ENCODE data around the gene NDFIP2. TPM values are rescaled to one million over a fixed set of nuclear protein-coding genes. Genes with fewer than 3 reads are reported as not detected.
"Not testable (repeated sequence)": the region's sequence is repeated elsewhere in the genome, so short reads cannot be mapped to it uniquely, and the experiment has no call there.

NDFIP2 gene
- total RNA-seq, 3 donors from 2014 or later (not counting 1 experiment from before 2014, with no cell fraction given): 2.6 to 9.6 (median 3.6) TPM

DNA sequence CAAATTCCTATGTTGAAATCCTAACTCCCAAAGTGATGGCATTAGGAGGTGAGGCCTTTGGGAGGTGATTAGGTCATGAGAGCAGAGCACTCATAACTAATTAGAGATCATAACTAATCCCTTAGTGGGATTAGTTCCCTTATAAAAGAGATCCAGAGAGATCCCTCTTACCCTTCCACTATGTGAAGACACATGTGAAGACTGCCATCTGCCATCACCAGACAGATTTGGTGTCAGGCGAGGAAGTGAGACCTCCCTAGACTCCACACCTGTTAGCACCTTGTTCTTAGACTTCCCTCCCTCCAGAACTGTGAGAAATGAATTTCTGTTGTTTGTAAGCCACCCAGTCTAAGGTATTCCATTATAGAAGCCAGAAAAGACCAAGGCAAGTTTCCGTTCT lies 112.2 kb downstream of the NDFIP2 start:
- no peaks in the 10 kb centered on the region for H3K27me3 ChIP-seq (ENCODE audit: control insufficient read depth, insufficient read depth, low read length)
- H3K4me3 Mint-ChIP-seq: no peak overlapping the region
- H3K27me3 Mint-ChIP-seq (ENCODE audit: low read depth in 2 of 2): no peaks in the 10 kb centered on the region
- no peaks in the 10 kb centered on the region for H3K9me3 ChIP-seq (ENCODE audit: control insufficient read depth, insufficient read depth, low read length)
- intact Hi-C loops (cut with micrococcal nuclease): no loop called here
- no peak overlapping the region for H3K27ac Mint-ChIP-seq
- no peaks in the 10 kb centered on the region for H3K4me1 ChIP-seq (ENCODE audit: control insufficient read depth, insufficient read depth, low read length)
- no peaks in the 10 kb centered on the region for H3K36me3 ChIP-seq (ENCODE audit: control insufficient read depth, insufficient read depth, low read length)
- ATAC-seq: no peak
- peaks cover 2 to 6% of the 10 kb centered on the region in 2 donors for H3K9me3 Mint-ChIP-seq
- DNase-seq: no peak
- WGBS (ENCODE audit: insufficient coverage): 60% methylated on average over 1 of the region's 2 CpGs
- no peaks in the 10 kb centered on the region for H3K4me1 Mint-ChIP-seq
- H3K4me3 ChIP-seq (ENCODE audit: low read length): no peak overlapping the region
- no peaks in the 10 kb centered on the region for H3K36me3 Mint-ChIP-seq
- TF ChIP-seq, protein P1, sequence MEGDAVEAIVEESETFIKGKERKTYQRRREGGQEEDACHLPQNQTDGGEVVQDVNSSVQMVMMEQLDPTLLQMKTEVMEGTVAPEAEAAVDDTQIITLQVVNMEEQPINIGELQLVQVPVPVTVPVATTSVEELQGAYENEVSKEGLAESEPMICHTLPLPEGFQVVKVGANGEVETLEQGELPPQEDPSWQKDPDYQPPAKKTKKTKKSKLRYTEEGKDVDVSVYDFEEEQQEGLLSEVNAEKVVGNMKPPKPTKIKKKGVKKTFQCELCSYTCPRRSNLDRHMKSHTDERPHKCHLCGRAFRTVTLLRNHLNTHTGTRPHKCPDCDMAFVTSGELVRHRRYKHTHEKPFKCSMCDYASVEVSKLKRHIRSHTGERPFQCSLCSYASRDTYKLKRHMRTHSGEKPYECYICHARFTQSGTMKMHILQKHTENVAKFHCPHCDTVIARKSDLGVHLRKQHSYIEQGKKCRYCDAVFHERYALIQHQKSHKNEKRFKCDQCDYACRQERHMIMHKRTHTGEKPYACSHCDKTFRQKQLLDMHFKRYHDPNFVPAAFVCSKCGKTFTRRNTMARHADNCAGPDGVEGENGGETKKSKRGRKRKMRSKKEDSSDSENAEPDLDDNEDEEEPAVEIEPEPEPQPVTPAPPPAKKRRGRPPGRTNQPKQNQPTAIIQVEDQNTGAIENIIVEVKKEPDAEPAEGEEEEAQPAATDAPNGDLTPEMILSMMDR (IDR thresholded peaks at IDR 0.05): no peak
- H3K27ac ChIP-seq (ENCODE audit: low read length): no peak overlapping the region

DNA sequence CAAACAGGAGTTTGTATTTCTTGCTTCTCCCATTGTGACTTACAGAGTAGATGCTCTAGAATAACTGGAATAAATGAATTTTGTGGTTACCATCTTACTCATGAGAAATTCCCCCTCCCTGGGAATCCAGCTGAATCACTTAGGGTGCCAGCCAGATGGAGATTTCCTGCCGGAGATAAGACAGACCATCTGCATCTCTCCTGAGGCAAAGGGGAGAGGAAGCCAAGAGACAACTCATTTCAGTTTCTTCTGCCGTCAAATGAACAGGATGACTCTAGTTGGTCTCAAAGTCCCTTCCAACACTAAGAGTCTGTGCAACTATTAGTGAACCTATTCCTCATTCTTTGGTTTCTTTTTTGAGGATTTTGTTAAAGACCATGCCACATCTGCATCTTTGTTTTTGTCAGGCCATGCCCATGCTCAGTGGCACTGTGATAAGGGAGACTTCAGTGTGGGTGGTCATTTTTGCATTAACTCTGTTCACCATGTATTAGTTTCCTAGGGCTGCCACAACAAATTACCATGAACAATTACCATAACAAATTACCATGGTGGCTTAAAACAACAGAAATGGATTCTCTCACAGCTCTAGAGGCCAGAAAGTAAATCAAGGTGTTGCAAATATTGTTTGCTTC lies 112.8 kb downstream of the NDFIP2 start:
- no peak overlapping the region for H3K27ac ChIP-seq (ENCODE audit: low read length)
- intact Hi-C loops (cut with micrococcal nuclease): no loop called here
- TF ChIP-seq, protein P1 (IDR thresholded peaks at IDR 0.05): no peak
- H3K4me1 ChIP-seq (ENCODE audit: control insufficient read depth, insufficient read depth, low read length): no peaks in the 10 kb centered on the region
- Mint-ChIP-seq H3K4me3 (no peak overlapping the region), H3K9me3 (peaks cover under 1 to 6% of the 10 kb centered on the region in 2 donors), H3K4me1 (no peaks in the 10 kb centered on the region), H3K27me3 (ENCODE audit: low read depth in 2 of 2) (no peaks in the 10 kb centered on the region), H3K36me3 (no peaks in the 10 kb centered on the region), H3K27ac (no peak overlapping the region)
- no peak for ATAC-seq
- DNase-seq: no peak
- H3K27me3 ChIP-seq (ENCODE audit: control insufficient read depth, insufficient read depth, low read length): no peaks in the 10 kb centered on the region
- 88% methylated on average over 2 of the region's 2 CpGs for WGBS (ENCODE audit: insufficient coverage)
- no peaks in the 10 kb centered on the region for H3K9me3 ChIP-seq (ENCODE audit: control insufficient read depth, insufficient read depth, low read length)
- no peaks in the 10 kb centered on the region for H3K36me3 ChIP-seq (ENCODE audit: control insufficient read depth, insufficient read depth, low read length)
- H3K4me3 ChIP-seq (ENCODE audit: low read length): no peak overlapping the region

DNA sequence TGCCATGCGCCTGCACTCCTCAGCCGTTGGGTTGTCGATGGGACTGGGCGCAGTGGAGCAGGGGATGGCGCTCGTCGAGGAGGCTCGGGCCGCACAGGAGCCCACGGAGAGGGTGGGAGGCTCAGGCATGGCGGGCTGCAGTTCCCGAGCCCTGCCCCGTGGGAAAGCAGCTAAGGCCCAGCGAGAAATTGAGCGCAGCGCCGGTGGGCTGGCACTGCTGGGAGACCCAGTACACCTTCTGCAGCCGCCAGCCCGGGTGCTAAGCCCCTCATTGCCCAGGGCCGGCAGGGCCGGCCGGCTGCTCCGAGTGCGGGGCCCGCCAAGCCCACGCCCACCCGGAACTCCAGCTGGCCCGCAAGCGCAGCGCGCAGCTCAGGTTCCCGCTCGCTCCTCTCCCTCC lies 119.2 kb downstream of the NDFIP2 start:
- H3K9me3 Mint-ChIP-seq; H3K4me3 ChIP-seq (ENCODE audit: low read length); H3K27ac Mint-ChIP-seq; H3K4me1 ChIP-seq (ENCODE audit: control insufficient read depth, insufficient read depth, low read length); H3K4me1 Mint-ChIP-seq; H3K27ac ChIP-seq (ENCODE audit: low read length); H3K36me3 Mint-ChIP-seq; H3K9me3 ChIP-seq (ENCODE audit: control insufficient read depth, insufficient read depth, low read length); H3K27me3 ChIP-seq (ENCODE audit: control insufficient read depth, insufficient read depth, low read length); H3K36me3 ChIP-seq (ENCODE audit: control insufficient read depth, insufficient read depth, low read length); ATAC-seq; H3K27me3 Mint-ChIP-seq (ENCODE audit: low read depth in 2 of 2); intact Hi-C loops (cut with micrococcal nuclease); DNase-seq; H3K4me3 Mint-ChIP-seq: not testable (repeated sequence)
- WGBS (ENCODE audit: insufficient coverage): 95% methylated on average over 33 of the region's 33 CpGs

DNA sequence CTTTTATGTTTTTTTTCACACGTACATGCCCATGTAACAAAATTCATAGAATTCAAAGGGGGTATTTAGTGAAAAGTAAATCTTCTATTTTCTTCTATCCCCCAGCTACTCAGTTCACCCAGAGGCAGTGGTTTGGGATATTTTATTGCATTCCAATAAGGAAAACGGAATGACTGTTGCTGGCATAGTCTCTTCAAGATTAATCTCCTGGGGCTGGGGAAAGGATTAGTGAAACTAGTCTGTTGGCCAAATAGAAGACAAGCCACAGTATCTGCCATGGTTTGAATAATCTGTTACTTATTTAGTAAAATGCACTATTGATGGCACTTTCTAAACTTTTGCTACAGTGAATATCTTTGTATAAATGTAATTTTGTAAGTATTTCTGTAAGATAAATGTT lies 122.0 kb downstream of the NDFIP2 start:
- intact Hi-C loops (cut with micrococcal nuclease): no loop called here
- Mint-ChIP-seq H3K9me3 (no peaks in the 10 kb centered on the region), H3K27me3 (ENCODE audit: low read depth in 2 of 2) (peaks cover 0 to 4% of the 10 kb centered on the region in 2 donors), H3K36me3 (no peaks in the 10 kb centered on the region), H3K4me3 (no peak overlapping the region), H3K4me1 (no peaks in the 10 kb centered on the region), H3K27ac (no peak overlapping the region)
- H3K27me3 ChIP-seq (ENCODE audit: control insufficient read depth, insufficient read depth, low read length): no peaks in the 10 kb centered on the region
- H3K27ac ChIP-seq (ENCODE audit: low read length): no peak overlapping the region
- WGBS (ENCODE audit: insufficient coverage): 83% methylated on average over 1 of the region's 2 CpGs
- H3K4me3 ChIP-seq (ENCODE audit: low read length): no peak overlapping the region
- DNase-seq (no peak), ATAC-seq (no peak)
- H3K9me3 ChIP-seq (ENCODE audit: control insufficient read depth, insufficient read depth, low read length): no peaks in the 10 kb centered on the region
- no peaks in the 10 kb centered on the region for H3K4me1 ChIP-seq (ENCODE audit: control insufficient read depth, insufficient read depth, low read length)
- no peaks in the 10 kb centered on the region for H3K36me3 ChIP-seq (ENCODE audit: control insufficient read depth, insufficient read depth, low read length)
- TF ChIP-seq, protein P1 (IDR thresholded peaks at IDR 0.05): no peak
